DND-41 (cell line): Measurements from ENCODE around the gene MAPK1.
"Not testable (repeated sequence)": the region's sequence is repeated elsewhere in the genome, so short reads cannot be mapped to it uniquely, and the experiment has no call there.

Experiments
- ATAC-seq: fragments of 200-7000 bp; cut with Tn5 transposase; 3 replicates; pipeline ENCODE4 v1.9.1; 2021; ENCODE audit warnings: low read depth; ENCODE audit not compliant: insufficient read depth
- DNase-seq: peaks from one replicate; pipeline ENCODE4 v3.0.0-alpha.2; 2020
- H2AFZ ChIP-seq: 2 replicates; pipeline ENCODE4 v1.6.0; 2012; ENCODE audit warnings: low read depth, low read length
- H3K27ac ChIP-seq: 2 replicates; pipeline ENCODE4 v1.5.1; 2012; ENCODE audit warnings: low read length, inconsistent platforms
- H3K27me3 ChIP-seq: fragments of 200-600 bp; sonication (generic); 2 replicates; pipeline ENCODE4 v1.6.0; 2012; ENCODE audit warnings: low read length, mild to moderate bottlenecking, inconsistent platforms; ENCODE audit not compliant: insufficient read depth, poor library complexity
- H3K36me3 ChIP-seq: 2 replicates; pipeline ENCODE4 v1.5.1; 2012; ENCODE audit warnings: low read length, inconsistent platforms; ENCODE audit not compliant: insufficient read depth
- H3K4me1 ChIP-seq: 2 replicates; pipeline ENCODE4 v1.5.1; 2012; ENCODE audit warnings: mild to moderate bottlenecking, low read length; ENCODE audit not compliant: insufficient read depth
- H3K4me2 ChIP-seq: 2 replicates; pipeline ENCODE4 v1.6.0; 2012; ENCODE audit warnings: mild to moderate bottlenecking, moderate library complexity, low read length, inconsistent platforms; ENCODE audit not compliant: insufficient read depth
- H3K4me3 ChIP-seq, 2 experiments: fragments of 200-600 bp in 1 of 2; shearing (Covaris generic) in 1 of 2; 2 replicates each; pipeline ENCODE4 v1.5.1; 2012 to 2016; ENCODE audit warnings: inconsistent platforms in 2 of 2, low read length in 2 of 2, mild to moderate bottlenecking in 2 of 2, low read depth in 1 of 2, moderate library complexity in 1 of 2
- H3K79me2 ChIP-seq: 2 replicates; pipeline ENCODE4 v1.6.0; 2012; ENCODE audit warnings: low read length, inconsistent platforms; ENCODE audit not compliant: insufficient read depth
- H3K9ac ChIP-seq: 2 replicates; pipeline ENCODE4 v1.6.0; 2012; ENCODE audit warnings: low read depth, mild to moderate bottlenecking, inconsistent platforms, low read length, moderate library complexity
- H3K9me3 ChIP-seq: 2 replicates; pipeline ENCODE4 v1.5.1; 2012; ENCODE audit warnings: low read length, moderate library complexity, mild to moderate bottlenecking, inconsistent platforms; ENCODE audit not compliant: insufficient read depth, severe bottlenecking
- H4K20me1 ChIP-seq: 2 replicates; pipeline ENCODE4 v1.6.0; 2012; ENCODE audit warnings: low read length; ENCODE audit not compliant: insufficient read depth
- CTCF ChIP-seq: IDR thresholded peaks from 2 replicates; pipeline ENCODE4 v1.5.1; 2012; ENCODE audit warnings: borderline replicate concordance, low read length, moderate library complexity, mild to moderate bottlenecking; ENCODE audit not compliant: poor library complexity, severe bottlenecking; ENCODE audit errors: extremely low read depth
- EZH2 ChIP-seq: IDR thresholded peaks from 3 replicates; pipeline ENCODE4 v1.6.1; 2012; ENCODE audit warnings: borderline replicate concordance, low read depth, mild to moderate bottlenecking, moderate library complexity, low read length, inconsistent platforms; ENCODE audit not compliant: severe bottlenecking

The MAPK1 gene

GRCh38 chr22:21753374-21754111 lies 113.9 kb downstream of the MAPK1 start:
- Histone ChIP-seq H3K4me3 (no peak overlapping the region), H2AFZ (no peak overlapping the region)

GRCh38 chr22:21752276-21752675 lies 115.2 kb downstream of the MAPK1 start:
- H3K9ac ChIP-seq, result no peak overlapping the region
- no peak overlapping the region for H3K4me3 ChIP-seq
- H3K27me3 ChIP-seq, result no peaks in the 10 kb centered on the region
- DNase-seq, result no peak
- H3K27ac ChIP-seq, result no peak overlapping the region
- no peaks in the 10 kb centered on the region for H3K36me3 ChIP-seq
- H3K9me3 ChIP-seq, result no peaks in the 10 kb centered on the region
- ATAC-seq, result no peak
- H4K20me1 ChIP-seq, result no peaks in the 10 kb centered on the region
- no peak overlapping the region for H2AFZ ChIP-seq
- no peaks in the 10 kb centered on the region for H3K79me2 ChIP-seq
- no peaks in the 10 kb centered on the region for H3K4me1 ChIP-seq
- no peak overlapping the region for H3K4me2 ChIP-seq
- TF ChIP-seq EZH2 (no peak), CTCF (no peak)

More at GRCh38 chr22:21753374-21754111, 113.9 kb downstream of the MAPK1 start:
- Histone ChIP-seq H3K27ac (no peak overlapping the region), H3K9ac (no peak overlapping the region), H3K79me2 (no peaks in the 10 kb centered on the region), H3K27me3 (no peaks in the 10 kb centered on the region), H3K4me2 (no peak overlapping the region), H3K36me3 (peaks cover 5% of the 10 kb centered on the region), H4K20me1 (no peaks in the 10 kb centered on the region), H3K9me3 (no peaks in the 10 kb centered on the region), H3K4me1 (no peaks in the 10 kb centered on the region)
- no peak for TF ChIP-seq EZH2
- no peak for TF ChIP-seq CTCF
- DNase-seq (no peak), ATAC-seq (no peak)

GRCh38 chr22:21745948-21746347 lies 121.5 kb downstream of the MAPK1 start:
- H2AFZ ChIP-seq, result no peak overlapping the region

DNA sequence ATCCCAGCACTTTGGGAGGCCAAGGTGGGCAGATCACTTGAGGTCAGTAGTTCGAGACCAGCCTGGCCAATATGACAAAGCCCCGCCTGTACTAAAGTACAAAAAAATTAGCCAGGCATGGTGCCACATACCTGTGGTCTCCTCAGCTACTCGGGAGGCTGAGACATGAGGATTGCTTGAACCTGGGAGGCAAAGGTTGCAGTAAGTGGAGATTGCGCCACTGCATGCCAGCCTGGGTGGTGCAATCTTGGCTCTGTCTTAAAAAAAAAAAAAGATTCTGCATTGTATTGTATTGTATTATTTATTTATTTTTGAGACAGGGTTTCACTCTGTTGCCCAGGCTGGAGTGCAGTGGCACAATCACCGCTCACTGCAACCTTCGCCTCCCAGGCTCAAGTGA lies 122.5 kb downstream of the MAPK1 start:
- DNase-seq, H3K9me3 ChIP-seq, H3K4me1 ChIP-seq, H3K27ac ChIP-seq, H3K4me2 ChIP-seq, ATAC-seq, H3K9ac ChIP-seq, H3K36me3 ChIP-seq, H2AFZ ChIP-seq, H3K27me3 ChIP-seq, H4K20me1 ChIP-seq, H3K79me2 ChIP-seq, H3K4me3 ChIP-seq: not testable (repeated sequence)

More at GRCh38 chr22:21745948-21746347, 121.5 kb downstream of the MAPK1 start:
- Histone ChIP-seq H3K4me2 (no peak overlapping the region), H3K79me2 (no peaks in the 10 kb centered on the region), H3K4me1 (no peaks in the 10 kb centered on the region), H3K36me3 (no peaks in the 10 kb centered on the region), H4K20me1 (no peaks in the 10 kb centered on the region), H3K27me3 (no peaks in the 10 kb centered on the region), H3K9ac (no peak overlapping the region), H3K9me3 (no peaks in the 10 kb centered on the region), H3K27ac (no peak overlapping the region), H3K4me3 (no peak overlapping the region)
- no peak for ATAC-seq
- no peak for DNase-seq
- no peak for TF ChIP-seq CTCF
- TF ChIP-seq EZH2, result no peak
